Embryonic facial prominence (tissue), 1 donor: Measurements from ENCODE around the gene FIBP.
"Not testable (repeated sequence)": the region's sequence is repeated elsewhere in the genome, so short reads cannot be mapped to it uniquely, and the experiment has no call there.

Experiments used
- DNase-seq: peaks from one replicate; pipeline ENCODE4 v3.0.0-alpha.2; 2016; ENCODE audit errors: extremely low spot score

Gene FIBP

GRCh38 chr11:65859095-65859811, 29.0 kb downstream of the FIBP start:
- DNase-seq: peak; percentile 96

GRCh38 chr11:65858681-65859087, 29.6 kb downstream of the FIBP start:
- DNase-seq: no peak

GRCh38 chr11:65857853-65858680, 30.2 kb downstream of the FIBP start, which contains the start of gene CFL1:
TSS of gene CFL1 (minus strand) at chr11:65858180. CDS start at chr11:65858099, 81 bp downstream.
- DNase-seq: peak; percentile 95

GRCh38 chr11:65857500-65857852, 30.8 kb downstream of the FIBP start:
- no peak for DNase-seq

- DNase-seq: peak; percentile 4
These were observed 31.4 kb downstream of the FIBP start for GRCh38 chr11:65856689-65857499.

GRCh38 chr11:65855927-65856363, 32.3 kb downstream of the FIBP start:
- DNase-seq: no peak

GRCh38 chr11:65854852-65855837, 33.1 kb downstream of the FIBP start:
- DNase-seq: no peak

- DNase-seq: no peak
These were observed 34.1 kb downstream of the FIBP start for GRCh38 chr11:65854161-65854592.

GRCh38 chr11:65853246-65853979, 34.9 kb downstream of the FIBP start:
- DNase-seq: no peak

- DNase-seq: no peak
These were observed 35.6 kb downstream of the FIBP start for GRCh38 chr11:65852508-65853245.

- no peak for DNase-seq
These were observed 36.3 kb downstream of the FIBP start for GRCh38 chr11:65851811-65852507.

GRCh38 chr11:65851083-65851579, 37.1 kb downstream of the FIBP start:
- no peak for DNase-seq

GRCh38 chr11:65850217-65851082, 37.8 kb downstream of the FIBP start:
- DNase-seq: no peak

- DNase-seq: no peak
These were observed 38.5 kb downstream of the FIBP start for GRCh38 chr11:65849771-65850216.

- no peak for DNase-seq
These were observed 38.9 kb downstream of the FIBP start for GRCh38 chr11:65849366-65849765.

GRCh38 chr11:65848693-65849092, 39.6 kb downstream of the FIBP start:
- not testable (repeated sequence) for DNase-seq

GRCh38 chr11:65847746-65848145, 40.5 kb downstream of the FIBP start:
- no peak for DNase-seq
